ENCODE data around the gene TNFAIP8. TPM values are rescaled to one million over a fixed set of nuclear protein-coding genes. Genes with fewer than 3 reads are reported as not detected.
"Not testable (repeated sequence)": the region's sequence is repeated elsewhere in the genome, so short reads cannot be mapped to it uniquely, and the experiment has no call there.

Gene TNFAIP8
- polyA plus RNA-seq, 3 donors: 11.0 to 69.1 (median 22.9) TPM

DNA sequence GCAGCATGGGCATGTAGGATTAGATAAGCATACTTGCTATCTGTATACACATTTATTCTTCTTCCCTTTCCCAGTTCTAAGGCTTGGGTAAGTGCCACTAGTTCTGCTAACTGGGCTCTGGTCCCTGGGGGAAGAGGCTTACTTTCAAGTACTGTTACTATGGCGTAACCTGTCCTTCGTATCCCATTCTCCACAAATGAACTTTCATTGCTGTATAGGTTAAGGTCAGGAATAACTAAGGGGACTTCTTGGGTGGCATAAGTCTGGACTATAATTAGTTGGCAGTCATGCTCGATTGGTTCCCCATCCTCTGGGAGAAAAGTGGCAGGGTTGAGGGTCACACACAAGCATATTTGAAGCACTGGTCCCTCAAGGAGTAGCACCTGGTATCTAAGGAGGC, 72.8 kb downstream of the TNFAIP8 start:
- 51 to 74% (median 63%) methylated on average over 3 of the region's 3 CpGs for WGBS, 3 donors
- H3K27ac ChIP-seq (ENCODE audit: low read depth, low read length): not testable (repeated sequence)

- WGBS, 3 donors: 87 to 92% (median 90%) methylated on average over 10 of the region's 10 CpGs
- H3K27ac ChIP-seq (ENCODE audit: low read depth, low read length): not testable (repeated sequence)
These were observed 76.9 kb downstream of the TNFAIP8 start for GRCh38 chr5:119432674-119433237.

DNA sequence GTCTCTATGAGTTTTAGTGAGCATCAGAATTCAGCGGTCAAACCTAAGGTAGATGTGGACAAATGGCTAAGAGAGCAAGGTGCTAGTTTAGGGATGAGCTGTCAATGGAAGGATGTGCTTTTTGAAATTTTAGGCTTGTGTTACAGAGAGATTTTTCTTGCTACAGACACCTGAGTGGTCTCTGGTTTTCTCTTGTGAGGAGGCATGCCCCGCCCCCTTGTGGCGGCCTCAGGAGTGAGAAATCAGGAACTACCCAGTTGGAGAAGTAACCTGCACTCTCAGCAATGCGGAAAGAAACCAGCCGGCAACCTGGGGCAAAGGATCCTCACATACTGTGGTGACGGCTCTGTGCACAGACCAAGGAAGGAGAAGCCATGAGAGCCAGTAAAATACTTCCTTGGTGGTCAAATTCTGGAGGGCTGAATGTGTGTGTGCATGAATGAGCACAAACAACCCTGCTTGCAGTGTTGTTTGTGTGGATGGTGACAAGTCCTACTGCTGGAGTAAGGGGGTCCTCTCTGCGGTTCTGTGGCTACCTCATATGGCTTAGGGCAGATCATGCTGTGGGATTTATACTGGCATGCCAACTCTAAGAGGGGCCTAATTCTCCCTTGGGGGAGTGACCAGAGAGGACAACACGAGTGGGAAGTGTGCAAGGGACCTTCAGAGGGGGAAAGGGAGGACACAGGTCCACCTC, 79.8 kb downstream of the TNFAIP8 start:
- no peak overlapping the region for H3K27ac ChIP-seq (ENCODE audit: low read depth, low read length)
- 42 to 56% (median 44%) methylated on average over 8 of the region's 8 CpGs for WGBS, 3 donors

GRCh38 chr5:119437785-119438586, 82.2 kb downstream of the TNFAIP8 start:
- WGBS, 3 donors: 61 to 81% (median 68%) methylated on average over 3 of the region's 3 CpGs
- not testable (repeated sequence) for H3K27ac ChIP-seq (ENCODE audit: low read depth, low read length)

GRCh38 chr5:119438587-119438917, 82.7 kb downstream of the TNFAIP8 start:
- not testable (repeated sequence) for H3K27ac ChIP-seq (ENCODE audit: low read depth, low read length)
- 10 to 21% (median 10%) methylated on average over 1 of the region's 1 CpG for WGBS, 3 donors

DNA sequence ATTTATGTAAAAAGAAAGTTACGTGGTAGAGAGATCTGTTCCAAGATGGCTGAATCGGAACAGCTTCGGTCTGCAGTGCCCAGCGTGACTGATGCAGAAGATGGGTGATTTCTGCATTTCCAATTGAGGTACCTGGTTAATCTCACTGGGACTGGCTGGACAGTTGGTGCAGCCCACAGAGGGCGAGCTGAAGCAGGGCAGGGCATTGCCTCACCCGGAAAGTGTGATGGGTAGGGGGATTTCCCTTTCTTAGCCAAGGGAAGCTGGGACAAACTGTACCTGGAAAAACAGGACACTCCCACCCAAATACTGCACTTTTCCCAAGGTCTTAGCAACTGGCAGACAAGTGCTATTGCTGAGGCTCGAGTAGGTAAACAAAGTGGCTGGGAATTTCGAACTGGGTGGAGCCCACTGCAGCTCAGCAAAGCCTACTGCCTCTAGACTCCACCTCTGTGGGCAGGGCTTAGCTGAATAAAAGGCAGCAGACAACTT, 83.4 kb downstream of the TNFAIP8 start:
- H3K27ac ChIP-seq (ENCODE audit: low read depth, low read length): no peak overlapping the region
- 51 to 66% (median 53%) methylated on average over 8 of the region's 8 CpGs for WGBS, 3 donors

DNA sequence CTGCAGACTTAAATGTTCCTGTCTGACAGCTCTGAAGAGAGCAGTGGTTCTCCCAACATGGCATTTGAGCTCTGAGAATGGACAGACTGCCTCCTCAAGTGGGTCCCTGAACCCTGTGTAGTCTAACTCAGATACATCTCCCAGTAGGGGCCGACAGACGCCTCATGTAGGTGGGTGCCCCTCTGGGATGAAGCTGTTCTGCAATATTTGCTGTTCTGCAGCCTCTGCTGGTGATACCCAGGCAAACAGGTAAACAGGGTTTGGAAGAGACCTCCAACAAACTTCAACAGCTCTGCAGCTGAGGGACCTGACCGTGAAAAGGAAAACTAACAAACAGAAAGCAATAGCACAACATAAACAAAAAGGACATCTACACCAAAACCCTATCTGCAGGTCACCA, 83.8 kb downstream of the TNFAIP8 start:
- not testable (repeated sequence) for H3K27ac ChIP-seq (ENCODE audit: low read depth, low read length)
- 75 to 87% (median 82%) methylated on average over 3 of the region's 3 CpGs for WGBS, 3 donors

DNA sequence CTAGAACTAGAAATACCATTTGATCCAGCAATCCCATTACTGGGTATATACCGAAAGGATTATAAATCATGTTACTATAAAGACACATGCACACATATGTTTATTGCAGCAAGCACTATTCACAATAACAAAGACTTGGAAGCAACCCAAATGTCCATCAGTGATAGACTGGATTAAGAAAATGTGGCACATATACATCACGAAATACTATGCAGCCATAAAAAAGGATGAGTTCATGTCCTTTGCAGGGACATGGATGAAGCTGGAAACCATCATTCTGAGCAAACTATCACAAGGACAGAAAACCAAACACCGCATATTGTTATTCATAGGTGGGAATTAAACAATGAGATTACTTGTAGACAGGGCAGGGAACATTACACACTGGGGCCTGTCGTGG, 88.8 kb downstream of the TNFAIP8 start:
- 90 to 93% (median 91%) methylated on average over 4 of the region's 4 CpGs for WGBS, 3 donors

GRCh38 chr5:119445544-119445943, 89.7 kb downstream of the TNFAIP8 start:
- no peak overlapping the region for H3K27ac ChIP-seq (ENCODE audit: low read depth, low read length)
- WGBS, 3 donors: 63 to 75% (median 75%) methylated on average over 13 of the region's 13 CpGs

More for the DNA sequence above, 88.8 kb downstream of the TNFAIP8 start:
- H3K27ac ChIP-seq (ENCODE audit: low read depth, low read length): not testable (repeated sequence)

Other genes starting within 250 kb of the TNFAIP8 start
- 100 to 1,000 TPM; 125 to 292 (median 194) TPM for gene HSD17B4, start 96.5 kb downstream of the TNFAIP8 start, polyA plus RNA-seq